Measurements from ENCODE around the gene CDC20. TPM values are rescaled to one million over a fixed set of nuclear protein-coding genes. Genes with fewer than 3 reads are reported as not detected.
"Not testable (repeated sequence)": the region's sequence is repeated elsewhere in the genome, so short reads cannot be mapped to it uniquely, and the experiment has no call there.

CDC20 gene
- total and polyA plus RNA-seq, 2 experiments from 2014 or later, result 207 to 252 TPM

- peak overlapping the region; percentile 92 for H3K27ac Mint-ChIP-seq
- Histone ChIP-seq H3K79me2 (replicated peaks; ENCODE audit: insufficient read depth) (peaks cover 7% of the 10 kb centered on the region), H2AFZ (peak overlapping the region; percentile 76; the same call in 1 of the 2 replicates), H3F3A (replicated peaks; ENCODE audit: low read depth) (peaks cover 12% of the 10 kb centered on the region), H3K9me2 (ENCODE audit: insufficient read depth) (no peaks in the 10 kb centered on the region), H3K4me3 (peak overlapping the region; percentile 90), H3K4me2 (peak overlapping the region; percentile 94), H3K27me3 (ENCODE audit: insufficient read depth) (no peaks in the 10 kb centered on the region), H3K27ac (ENCODE audit: low read depth) (peak overlapping the region; percentile 94), H4K20me1 (replicated peaks; ENCODE audit: insufficient read depth) (peaks cover 3% of the 10 kb centered on the region; the same call in 1 of the 2 replicates), H3K4me1 (ENCODE audit: insufficient read depth) (peaks cover 19% of the 10 kb centered on the region), H3K36me3 (ENCODE audit: insufficient read depth) (0 out of 2 replicates have a peak, but pooled peaks cover 3% of the 10 kb centered on the region)
- no peaks in the 10 kb centered on the region for H3K9me3 Mint-ChIP-seq
- no peak for TF ChIP-seq JUNB (IDR thresholded peaks at IDR 0.05; ENCODE audit: unreplicated experiment)
- peak overlapping the region; percentile 79 for H3K4me3 Mint-ChIP-seq
- peaks cover 12% of the 10 kb centered on the region for H3K36me3 Mint-ChIP-seq (ENCODE audit: low read depth)
- H3K27me3 Mint-ChIP-seq (ENCODE audit: insufficient read depth, low read depth, poor library complexity), result peaks cover 6% of the 10 kb centered on the region
- no peak for ATAC-seq
- H3K4me1 Mint-ChIP-seq, result peaks cover 21% of the 10 kb centered on the region
- DNase-seq (ENCODE audit: low spot score), result no peak
Observed at GRCh38 chr1:43368646-43369020, 9.9 kb downstream of the CDC20 start.

GRCh38 chr1:43369779-43370178 is 11.0 kb downstream of the CDC20 start:
- not testable (repeated sequence) for H3K4me3 Mint-ChIP-seq; H3K9me3 Mint-ChIP-seq; H3K27ac ChIP-seq (ENCODE audit: low read depth); H2AFZ ChIP-seq; DNase-seq (ENCODE audit: low spot score); H3F3A ChIP-seq (replicated peaks; ENCODE audit: low read depth); H3K4me3 ChIP-seq; H3K4me2 ChIP-seq; ATAC-seq; H3K27ac Mint-ChIP-seq; H3K36me3 Mint-ChIP-seq (ENCODE audit: low read depth); H3K27me3 ChIP-seq (ENCODE audit: insufficient read depth); H3K9me2 ChIP-seq (ENCODE audit: insufficient read depth); H4K20me1 ChIP-seq (replicated peaks; ENCODE audit: insufficient read depth); H3K36me3 ChIP-seq (ENCODE audit: insufficient read depth); H3K27me3 Mint-ChIP-seq (ENCODE audit: insufficient read depth, low read depth, poor library complexity); H3K79me2 ChIP-seq (replicated peaks; ENCODE audit: insufficient read depth)
- peaks cover 19% of the 10 kb centered on the region for H3K4me1 ChIP-seq (ENCODE audit: insufficient read depth)
- H3K4me1 Mint-ChIP-seq, result peaks cover 21% of the 10 kb centered on the region

- no peaks in the 10 kb centered on the region for H3K27me3 ChIP-seq (ENCODE audit: insufficient read depth)
- H3K4me3 Mint-ChIP-seq, result no peak overlapping the region
- peaks cover 15% of the 10 kb centered on the region; the same call in 2 of the 3 replicates for H3K4me1 Mint-ChIP-seq
- TF ChIP-seq STAT1 (IDR thresholded peaks at IDR 0.05; ENCODE audit: unreplicated experiment), result no peak
- TF ChIP-seq ZNF331 (CRISPR knock-in tag; IDR thresholded peaks at IDR 0.05; ENCODE audit: low read depth), result no peak
- TF ChIP-seq ZNF114 (CRISPR knock-in tag; IDR thresholded peaks at IDR 0.05), result no peak
- TF ChIP-seq JUNB (IDR thresholded peaks at IDR 0.05; ENCODE audit: unreplicated experiment), result no peak
- no peak for TF ChIP-seq ZNF462 (CRISPR knock-in tag; IDR thresholded peaks at IDR 0.05)
- TF ChIP-seq REST (IDR thresholded peaks at IDR 0.05; ENCODE audit: unreplicated experiment), result no peak
- TF ChIP-seq EZH2phosphoT487 (IDR thresholded peaks at IDR 0.05; ENCODE audit: unreplicated experiment), result no peak
Observed at GRCh38 chr1:43370564-43370963, 11.8 kb downstream of the CDC20 start.

More at GRCh38 chr1:43370564-43370963, 11.8 kb downstream of the CDC20 start:
- Histone ChIP-seq H3K4me1 (ENCODE audit: insufficient read depth) (peaks cover 19% of the 10 kb centered on the region), H3K79me2 (replicated peaks; ENCODE audit: insufficient read depth) (peaks cover 7% of the 10 kb centered on the region; the same call in 1 of the 2 replicates), H3K27ac (ENCODE audit: low read depth) (no peak overlapping the region), H2AFZ (no peak overlapping the region), H3K4me2 (no peak overlapping the region), H3K4me3 (no peak overlapping the region), H3K36me3 (ENCODE audit: insufficient read depth) (no peaks in the 10 kb centered on the region), H3F3A (replicated peaks; ENCODE audit: low read depth) (peaks cover 9% of the 10 kb centered on the region), H3K9me2 (ENCODE audit: insufficient read depth) (no peaks in the 10 kb centered on the region), H4K20me1 (replicated peaks; ENCODE audit: insufficient read depth) (peaks cover 3% of the 10 kb centered on the region; the same call in 1 of the 2 replicates)
- no peaks in the 10 kb centered on the region for H3K36me3 Mint-ChIP-seq (ENCODE audit: low read depth)
- no peak for ATAC-seq
- no peaks in the 10 kb centered on the region for H3K9me3 Mint-ChIP-seq
- H3K27ac Mint-ChIP-seq, result no peak overlapping the region
- DNase-seq (ENCODE audit: low spot score), result no peak
- H3K27me3 Mint-ChIP-seq (ENCODE audit: insufficient read depth, low read depth, poor library complexity), result peaks cover 6% of the 10 kb centered on the region

Measured in GM23338 (cell line).